ENCODE data around the gene RXFP4.

The RXFP4 gene

DNA sequence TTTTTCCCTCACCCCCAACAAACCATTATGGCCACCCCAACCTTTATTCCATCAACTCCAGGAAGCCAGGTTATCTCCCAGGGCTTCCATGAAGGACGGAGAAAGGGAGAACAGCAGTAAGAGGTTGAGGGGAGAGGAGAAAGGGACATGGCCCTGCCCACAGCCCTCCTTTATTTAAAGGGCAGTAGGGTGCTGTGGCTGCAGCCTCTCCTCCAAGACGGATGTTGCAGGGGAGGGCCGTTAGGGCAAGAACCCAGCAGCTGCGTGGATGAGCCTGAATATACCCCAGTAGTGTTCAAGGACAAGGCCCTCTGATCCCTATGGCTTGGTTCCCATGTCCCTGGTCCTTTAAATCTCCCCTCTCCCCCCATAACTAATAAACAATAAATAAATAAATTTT, 5.9 kb downstream of the RXFP4 start:
- Histone ChIP-seq H3K27me3 (replicated peaks; ENCODE audit: control insufficient read depth, insufficient read depth, low read length) (no peaks in the 10 kb centered on the region), H3K36me3 (ENCODE audit: control insufficient read depth, insufficient read depth, low read length) (peaks cover 37% of the 10 kb centered on the region), H3K4me3 (replicated peaks; ENCODE audit: low read depth, low read length) (no peak overlapping the region)
- TF ChIP-seq, protein P1, sequence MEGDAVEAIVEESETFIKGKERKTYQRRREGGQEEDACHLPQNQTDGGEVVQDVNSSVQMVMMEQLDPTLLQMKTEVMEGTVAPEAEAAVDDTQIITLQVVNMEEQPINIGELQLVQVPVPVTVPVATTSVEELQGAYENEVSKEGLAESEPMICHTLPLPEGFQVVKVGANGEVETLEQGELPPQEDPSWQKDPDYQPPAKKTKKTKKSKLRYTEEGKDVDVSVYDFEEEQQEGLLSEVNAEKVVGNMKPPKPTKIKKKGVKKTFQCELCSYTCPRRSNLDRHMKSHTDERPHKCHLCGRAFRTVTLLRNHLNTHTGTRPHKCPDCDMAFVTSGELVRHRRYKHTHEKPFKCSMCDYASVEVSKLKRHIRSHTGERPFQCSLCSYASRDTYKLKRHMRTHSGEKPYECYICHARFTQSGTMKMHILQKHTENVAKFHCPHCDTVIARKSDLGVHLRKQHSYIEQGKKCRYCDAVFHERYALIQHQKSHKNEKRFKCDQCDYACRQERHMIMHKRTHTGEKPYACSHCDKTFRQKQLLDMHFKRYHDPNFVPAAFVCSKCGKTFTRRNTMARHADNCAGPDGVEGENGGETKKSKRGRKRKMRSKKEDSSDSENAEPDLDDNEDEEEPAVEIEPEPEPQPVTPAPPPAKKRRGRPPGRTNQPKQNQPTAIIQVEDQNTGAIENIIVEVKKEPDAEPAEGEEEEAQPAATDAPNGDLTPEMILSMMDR (IDR thresholded peaks at IDR 0.05; ENCODE audit: insufficient read depth, low read length, poor library complexity, severe bottlenecking): no peak
- no peak for DNase-seq (ENCODE audit: extremely low read depth, insufficient read length)

DNA sequence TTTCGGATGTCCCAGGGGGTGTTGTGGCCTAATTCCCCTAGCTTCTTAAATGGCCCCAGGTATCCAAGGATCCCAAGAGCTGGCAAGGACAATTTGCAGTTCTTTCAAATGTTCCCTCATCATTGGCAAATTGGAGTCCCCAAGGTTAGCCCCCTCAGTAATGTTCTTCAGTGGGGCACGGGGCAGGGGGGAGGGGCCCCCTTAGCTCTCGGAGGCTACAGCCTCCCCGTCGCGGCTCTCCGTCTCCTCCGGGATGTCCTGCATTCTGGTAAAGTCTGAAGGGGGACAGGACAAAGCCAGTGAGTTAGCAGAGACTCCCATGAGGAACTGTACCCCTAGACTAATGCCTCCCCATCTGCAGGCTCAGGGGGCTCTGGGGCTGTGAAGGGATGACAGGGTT, 6.3 kb downstream of the RXFP4 start:
- Histone ChIP-seq H3K36me3 (ENCODE audit: control insufficient read depth, insufficient read depth, low read length) (peaks cover 41% of the 10 kb centered on the region), H3K4me3 (replicated peaks; ENCODE audit: low read depth, low read length) (no peak overlapping the region), H3K27me3 (replicated peaks; ENCODE audit: control insufficient read depth, insufficient read depth, low read length) (no peaks in the 10 kb centered on the region)
- DNase-seq (ENCODE audit: extremely low read depth, insufficient read length): no peak
- TF ChIP-seq, protein P1 (IDR thresholded peaks at IDR 0.05; ENCODE audit: insufficient read depth, low read length, poor library complexity, severe bottlenecking): no peak

DNA sequence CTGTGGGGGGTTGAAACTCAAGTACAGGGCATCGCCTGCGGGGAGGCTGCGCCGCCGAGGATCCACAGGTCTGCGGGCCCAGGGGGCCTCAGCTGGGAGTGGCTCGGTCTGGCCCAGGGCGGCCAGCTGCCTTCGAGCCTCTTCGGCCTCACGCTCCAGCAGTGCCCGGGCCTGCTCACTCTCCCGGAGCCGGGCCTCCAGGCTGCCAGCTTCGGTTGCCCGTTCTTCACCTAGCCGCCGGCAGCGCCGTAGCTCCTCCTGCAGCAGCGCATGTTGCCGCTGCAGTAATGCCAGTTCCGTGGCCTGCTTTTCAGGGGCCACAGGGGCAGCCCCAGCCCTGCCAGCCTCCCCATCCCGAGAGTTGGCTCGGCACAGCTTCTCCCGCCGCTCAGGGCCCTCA, 9.4 kb downstream of the RXFP4 start:
- H3K27me3 ChIP-seq (replicated peaks; ENCODE audit: control insufficient read depth, insufficient read depth, low read length): no peaks in the 10 kb centered on the region
- TF ChIP-seq, protein P1 (IDR thresholded peaks at IDR 0.05; ENCODE audit: insufficient read depth, low read length, poor library complexity, severe bottlenecking): no peak
- H3K36me3 ChIP-seq (ENCODE audit: control insufficient read depth, insufficient read depth, low read length): peaks cover 50% of the 10 kb centered on the region
- H3K4me3 ChIP-seq (replicated peaks; ENCODE audit: low read depth, low read length): no peak overlapping the region
- no peak for DNase-seq (ENCODE audit: extremely low read depth, insufficient read length)

DNA sequence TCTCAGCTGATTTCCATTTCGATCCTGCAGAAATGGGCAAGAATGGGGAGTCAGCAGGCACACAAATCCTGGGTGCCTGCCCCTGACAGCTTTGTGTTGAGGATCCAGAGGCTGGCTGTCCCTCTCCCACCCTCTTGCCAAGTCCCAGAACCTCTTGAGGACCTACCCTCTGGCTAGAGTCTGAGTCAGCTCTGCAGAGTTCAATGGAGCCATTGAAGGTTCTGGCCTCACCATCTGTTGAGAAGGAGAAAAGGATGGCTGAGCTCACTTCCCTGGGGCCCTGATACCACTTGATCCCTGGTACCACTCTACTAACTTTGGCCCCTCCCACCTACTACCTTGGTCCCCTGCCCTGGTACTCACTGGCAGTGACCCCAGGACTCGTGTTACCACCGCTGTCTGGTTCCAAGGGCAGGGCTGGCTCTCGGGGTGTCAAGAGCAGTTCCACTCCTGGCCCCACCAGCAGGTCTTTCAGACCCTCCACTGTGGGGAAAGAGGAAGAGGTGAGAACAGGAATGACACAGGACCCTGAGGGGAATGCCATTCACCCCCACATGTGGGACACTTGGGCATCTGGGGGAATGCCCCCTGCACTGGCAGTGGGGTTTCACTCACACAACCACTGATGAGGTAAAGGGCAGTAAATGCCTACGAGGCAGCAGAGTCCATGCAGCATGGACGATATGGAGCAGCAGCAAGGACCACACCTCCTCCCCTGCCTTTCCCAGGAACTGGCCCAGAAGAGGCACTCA, 10.5 kb downstream of the RXFP4 start:
- no peak for DNase-seq (ENCODE audit: extremely low read depth, insufficient read length)
- TF ChIP-seq, protein P1 (IDR thresholded peaks at IDR 0.05; ENCODE audit: insufficient read depth, low read length, poor library complexity, severe bottlenecking): no peak
- Histone ChIP-seq H3K4me3 (replicated peaks; ENCODE audit: low read depth, low read length) (no peak overlapping the region), H3K36me3 (ENCODE audit: control insufficient read depth, insufficient read depth, low read length) (peaks cover 49% of the 10 kb centered on the region), H3K27me3 (replicated peaks; ENCODE audit: control insufficient read depth, insufficient read depth, low read length) (no peaks in the 10 kb centered on the region)

DNA sequence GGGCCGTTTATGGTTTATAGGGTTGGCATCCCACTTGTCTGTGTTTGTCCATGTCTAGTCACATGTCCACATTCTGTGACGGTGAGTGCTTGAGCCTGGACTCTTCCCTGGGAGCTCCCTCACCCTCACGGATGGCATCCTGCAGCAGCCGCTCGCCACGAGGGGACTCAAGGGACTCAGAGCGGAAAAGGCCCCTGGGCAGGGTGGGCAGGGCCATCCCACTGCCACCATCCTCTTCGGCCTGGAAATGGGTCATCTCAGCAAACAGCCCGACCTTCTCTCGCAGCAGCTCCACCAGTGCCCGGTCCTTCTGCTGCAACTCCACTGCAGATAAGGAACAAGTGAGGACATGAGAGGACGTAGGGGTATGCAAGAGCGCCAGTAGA, 11.1 kb downstream of the RXFP4 start:
- H3K36me3 ChIP-seq (ENCODE audit: control insufficient read depth, insufficient read depth, low read length): peaks cover 47% of the 10 kb centered on the region
- no peaks in the 10 kb centered on the region for H3K27me3 ChIP-seq (replicated peaks; ENCODE audit: control insufficient read depth, insufficient read depth, low read length)
- no peak overlapping the region for H3K4me3 ChIP-seq (replicated peaks; ENCODE audit: low read depth, low read length)
- DNase-seq (ENCODE audit: extremely low read depth, insufficient read length): no peak
- TF ChIP-seq, protein P1 (IDR thresholded peaks at IDR 0.05; ENCODE audit: insufficient read depth, low read length, poor library complexity, severe bottlenecking): no peak

DNA sequence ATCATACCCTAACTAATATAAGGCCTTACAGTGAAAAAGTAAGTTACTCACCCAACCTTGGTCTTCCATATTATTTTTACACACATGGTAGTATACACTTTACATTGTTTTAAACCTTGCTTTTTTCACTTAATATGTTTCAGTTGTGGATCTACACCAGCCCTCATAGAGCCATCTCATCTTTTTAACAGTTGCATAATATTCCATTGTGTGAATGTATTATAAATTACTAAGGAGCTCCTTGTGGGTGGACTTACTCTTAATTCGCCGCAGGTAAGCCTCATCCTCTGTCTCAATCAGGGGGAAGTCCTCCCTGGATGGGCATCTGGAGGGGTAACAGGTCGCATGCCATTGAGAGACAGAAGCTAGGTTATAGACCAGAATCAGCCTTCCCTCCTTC, 13.2 kb downstream of the RXFP4 start:
- TF ChIP-seq, protein P1 (IDR thresholded peaks at IDR 0.05; ENCODE audit: insufficient read depth, low read length, poor library complexity, severe bottlenecking): no peak
- no peak for DNase-seq (ENCODE audit: extremely low read depth, insufficient read length)
- no peak overlapping the region for H3K4me3 ChIP-seq (replicated peaks; ENCODE audit: low read depth, low read length)
- H3K36me3 ChIP-seq (ENCODE audit: control insufficient read depth, insufficient read depth, low read length): peaks cover 46% of the 10 kb centered on the region
- no peaks in the 10 kb centered on the region for H3K27me3 ChIP-seq (replicated peaks; ENCODE audit: control insufficient read depth, insufficient read depth, low read length)
